Measurements from ENCODE around the gene SINHCAF.
"Not testable (repeated sequence)": the region's sequence is repeated elsewhere in the genome, so short reads cannot be mapped to it uniquely, and the experiment has no call there.

Gene SINHCAF

DNA sequence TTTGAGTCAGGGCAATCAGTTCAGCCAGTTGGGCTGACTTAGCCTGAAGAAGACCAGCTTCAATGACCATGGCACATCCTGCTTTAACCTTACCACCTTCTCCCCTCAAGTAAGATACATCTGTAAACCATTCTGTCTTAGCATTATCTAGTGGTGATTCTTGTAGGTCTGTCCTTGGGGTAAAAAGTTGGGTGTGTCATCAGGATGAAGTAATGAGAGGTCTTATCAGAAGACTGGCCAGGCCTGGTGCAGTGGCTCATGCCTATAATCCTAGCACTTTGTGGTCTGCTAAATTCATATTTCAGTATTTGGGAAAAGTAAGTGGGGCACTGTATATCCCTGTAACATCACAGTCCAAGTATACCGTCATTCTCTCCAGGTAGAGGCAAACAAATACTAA is 19.1 kb downstream of the SINHCAF start:
- no peak for DNase-seq

DNA sequence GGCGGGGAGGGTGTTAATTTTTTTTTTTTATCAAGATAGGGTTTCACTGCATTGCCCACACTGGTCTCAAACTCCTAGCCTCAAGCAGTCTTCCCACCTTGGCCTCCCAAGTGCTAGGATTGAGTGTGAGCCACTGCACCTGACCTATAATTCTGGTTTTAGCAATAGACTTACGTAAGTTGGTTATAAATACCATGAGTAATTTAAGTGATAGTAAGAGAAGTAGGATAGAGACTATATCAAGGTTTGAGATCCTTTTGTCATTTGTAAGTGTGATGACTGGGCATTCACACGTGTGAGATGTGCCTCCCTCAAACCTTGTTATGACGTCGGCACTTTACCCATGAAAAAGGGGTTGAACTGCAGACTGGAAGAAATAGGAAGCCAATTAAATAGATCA is 22.5 kb downstream of the SINHCAF start:
- DNase-seq, result no peak

DNA sequence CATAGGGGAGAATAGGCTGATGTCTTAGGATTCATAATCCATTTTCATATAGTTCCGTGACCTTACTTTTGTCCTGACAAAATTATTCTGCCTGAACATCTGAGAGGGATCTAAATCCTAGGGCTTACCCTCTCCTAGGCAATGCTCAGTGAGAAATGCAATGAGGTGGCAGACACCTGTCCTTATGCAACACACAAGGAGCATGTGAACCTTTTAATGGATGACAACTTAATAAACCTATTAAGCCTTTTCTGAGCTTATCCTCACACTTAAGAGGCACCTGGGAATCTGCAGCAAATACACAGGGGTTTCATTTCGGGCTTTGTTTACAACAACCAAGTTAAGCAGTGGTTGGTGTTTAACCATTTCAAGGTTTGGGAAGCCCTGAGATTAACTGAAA is 24.6 kb downstream of the SINHCAF start:
- DNase-seq, result no peak

DNA sequence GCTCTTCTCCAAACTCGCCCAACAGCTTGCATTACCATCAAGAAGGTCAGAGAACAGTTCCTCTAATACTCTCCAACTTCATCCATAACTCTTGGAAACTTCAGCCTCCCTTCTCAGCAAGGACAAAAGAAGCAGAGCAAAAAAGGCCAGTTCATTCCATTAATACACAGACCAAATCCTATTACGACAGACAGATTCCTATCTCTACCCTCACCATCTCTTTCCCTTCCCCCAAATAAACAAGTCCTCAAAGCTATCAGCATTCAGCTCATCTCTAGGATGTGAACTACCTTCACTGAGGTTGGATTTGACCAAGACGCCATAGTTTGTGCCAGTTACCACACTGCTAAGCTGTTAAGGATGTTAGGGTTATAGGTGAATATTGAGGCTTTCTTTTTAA is 25.2 kb downstream of the SINHCAF start:
- DNase-seq, result no peak

DNA sequence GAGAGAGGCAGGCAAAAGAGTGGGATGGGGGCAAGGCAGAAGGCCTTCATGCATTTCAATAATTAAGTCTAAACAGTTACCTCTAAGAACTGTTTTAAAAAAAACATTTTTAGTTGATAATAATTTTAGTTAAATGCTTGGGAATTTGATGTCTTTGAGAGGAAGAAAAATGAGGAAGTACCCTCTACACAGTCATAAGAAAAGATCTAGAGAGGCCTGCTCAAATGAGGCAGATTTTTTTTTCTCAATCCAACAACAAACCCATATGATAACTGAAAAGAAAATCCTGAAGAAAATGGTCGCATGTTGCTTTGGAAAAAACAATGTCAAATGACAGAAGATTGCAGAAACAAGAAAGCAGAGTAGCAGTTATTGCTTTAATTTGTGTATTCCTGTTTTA is 25.6 kb downstream of the SINHCAF start:
- DNase-seq, result no peak

DNA sequence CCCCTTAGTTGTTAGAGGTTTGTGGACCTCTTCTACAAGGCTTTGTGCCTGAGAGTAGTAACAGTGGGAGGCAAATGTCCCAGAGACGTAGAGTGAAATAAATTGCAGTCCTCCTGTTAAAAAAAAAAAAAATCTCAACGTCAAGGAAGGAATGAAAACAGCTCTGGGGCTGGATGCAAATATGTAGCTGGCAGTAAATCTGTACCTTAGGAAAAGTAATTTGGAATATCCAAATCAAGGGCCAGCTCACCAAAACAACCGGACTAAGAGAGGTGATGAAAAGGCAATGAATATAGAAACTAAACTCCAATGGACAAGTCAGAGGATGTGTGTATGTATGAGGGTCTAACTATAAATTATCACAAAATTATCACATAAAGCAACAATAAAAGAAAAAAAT is 27.0 kb downstream of the SINHCAF start:
- no peak for DNase-seq

DNA sequence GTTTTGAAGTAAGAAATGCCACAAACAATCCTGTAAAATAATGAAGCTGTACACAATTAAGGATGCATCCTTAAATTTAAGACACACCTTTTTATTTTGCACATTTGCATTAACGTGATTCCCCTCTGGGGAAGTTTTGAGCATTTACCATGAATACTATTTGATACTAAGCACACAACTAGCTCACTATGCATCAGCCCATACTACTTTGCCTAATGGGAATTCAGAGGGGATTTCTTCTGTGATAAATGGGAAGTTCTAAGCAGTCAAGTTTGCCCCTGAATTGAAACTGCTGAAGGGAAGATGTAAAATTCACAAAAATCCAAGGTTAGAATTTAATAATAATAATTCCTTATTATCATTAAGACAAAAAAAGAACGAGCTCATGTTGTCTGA is 27.4 kb downstream of the SINHCAF start:
- no peak for DNase-seq

DNA sequence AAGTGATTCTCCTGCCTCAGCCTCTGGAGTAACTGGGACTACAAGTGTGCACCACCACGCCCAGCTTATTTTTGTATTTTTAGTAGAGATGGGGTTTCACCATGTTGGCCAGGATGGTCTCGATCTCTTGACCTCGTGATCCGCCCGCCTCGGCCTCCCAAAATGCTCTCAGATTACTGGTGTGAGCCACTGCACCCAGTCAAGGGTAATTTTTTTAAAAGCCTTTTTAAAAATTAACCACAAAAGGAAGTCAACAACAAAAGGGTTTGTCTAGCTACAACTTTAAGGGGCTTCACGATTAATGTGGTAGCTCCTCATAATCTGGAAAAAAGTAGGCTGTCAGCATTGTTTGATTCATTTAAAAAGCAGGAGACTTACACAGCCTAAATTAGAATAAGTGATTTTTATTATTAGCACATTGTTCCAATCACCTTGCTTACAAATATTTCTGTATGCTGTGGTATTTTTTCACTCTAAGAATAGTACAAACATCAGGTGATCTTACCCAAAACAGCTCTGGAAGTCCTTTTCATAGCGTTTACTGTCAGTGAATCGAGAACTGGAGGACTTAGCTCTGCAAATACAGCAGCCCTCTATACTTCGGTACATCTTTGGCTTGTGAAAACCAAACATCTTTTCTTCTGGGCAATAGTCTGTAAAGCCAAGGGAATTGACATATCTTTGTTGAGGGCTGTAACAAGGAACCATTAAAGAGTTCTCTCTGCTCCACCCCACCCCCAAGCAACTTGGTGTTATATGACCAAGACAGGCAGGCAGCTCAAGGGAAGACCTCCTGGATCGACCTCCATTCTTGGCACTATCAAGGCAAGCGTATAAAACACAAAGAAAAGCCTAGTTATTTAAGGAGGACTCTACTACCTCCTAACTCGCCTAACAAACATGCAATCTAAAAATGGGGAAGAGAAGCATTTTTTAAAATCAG is 28.1 kb downstream of the SINHCAF start:
- DNase-seq, result no peak

DNA sequence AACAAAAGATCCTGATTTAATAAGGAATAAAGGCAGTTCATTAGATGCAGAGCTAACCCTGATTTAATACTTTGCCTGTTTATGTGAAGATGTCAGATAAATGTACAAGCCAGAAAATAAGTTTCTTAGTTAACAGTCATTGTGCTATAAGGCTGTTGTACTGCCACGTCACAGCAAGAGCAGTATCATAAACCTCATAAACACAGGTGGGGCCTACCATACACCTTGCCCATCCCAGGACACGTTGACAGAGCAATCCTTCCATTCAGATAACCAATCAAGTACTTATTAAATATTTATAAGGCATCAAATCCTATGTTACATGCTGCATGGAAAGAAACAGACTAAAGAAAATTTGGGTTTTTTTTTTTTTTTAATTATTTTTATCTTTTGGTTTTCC is 36.5 kb downstream of the SINHCAF start:
- no peak for DNase-seq

DNA sequence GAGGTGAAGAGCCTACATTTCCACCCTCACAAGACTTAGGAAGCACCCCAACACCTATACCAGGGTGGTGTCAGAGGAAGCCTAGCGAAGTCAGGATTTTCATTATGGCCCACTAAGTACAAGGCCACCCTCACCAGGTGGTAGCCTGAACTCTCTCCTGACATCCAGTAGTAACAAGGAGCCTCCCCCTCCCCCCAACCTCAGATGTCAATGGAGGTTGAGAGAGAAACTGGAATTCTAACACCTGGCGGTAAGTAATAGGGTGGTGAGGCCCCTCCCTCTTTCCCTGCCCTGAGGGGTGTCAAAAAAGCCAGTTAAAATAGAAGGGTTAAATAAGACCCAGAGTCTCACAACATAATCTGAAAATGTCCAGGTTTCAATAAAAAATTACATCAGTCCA is 37.6 kb downstream of the SINHCAF start:
- no peak for DNase-seq

DNA sequence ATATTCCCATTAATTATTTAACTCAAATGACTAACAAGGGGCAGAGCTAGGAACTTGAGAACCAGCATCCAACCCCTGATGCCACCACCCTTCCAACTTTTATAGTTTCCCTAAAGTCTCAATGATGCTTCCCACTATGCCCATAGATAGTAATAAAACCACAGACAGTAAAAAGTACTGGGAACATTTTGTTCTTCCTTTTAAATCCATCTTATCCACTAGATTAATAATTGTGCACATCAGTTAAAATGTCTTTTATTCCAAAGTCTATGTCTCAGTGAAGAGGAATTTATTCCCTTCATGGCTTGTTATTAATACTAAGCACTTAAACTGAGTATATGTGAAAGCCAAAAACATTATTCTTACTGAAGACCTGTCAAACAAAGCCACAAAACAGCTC is 45.8 kb downstream of the SINHCAF start:
- no peak for DNase-seq

DNA sequence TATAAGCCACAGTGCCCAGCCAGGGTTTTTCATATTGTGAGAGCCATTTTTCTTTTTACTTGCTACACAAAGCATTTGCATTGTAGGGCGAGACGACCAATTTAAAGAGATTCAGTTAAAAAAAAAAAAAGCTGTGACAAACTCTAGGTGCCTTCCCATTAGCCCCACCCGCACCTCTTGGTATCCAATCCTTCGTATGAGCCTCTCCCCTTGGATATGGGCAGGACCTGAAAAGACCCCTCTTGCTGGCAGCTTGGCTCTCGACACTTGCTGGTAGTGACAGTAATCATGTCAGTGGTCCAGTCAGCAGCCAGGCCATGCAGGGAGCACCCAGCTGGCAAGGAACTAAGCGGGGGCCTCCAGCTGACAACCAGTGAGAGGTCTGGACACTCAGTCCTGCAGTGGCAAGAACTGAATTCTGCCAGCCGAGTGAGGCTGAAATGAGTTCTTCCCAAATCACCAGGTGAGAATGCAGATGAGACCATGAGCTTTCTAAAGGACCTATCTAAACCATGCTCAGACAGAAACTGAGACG is 46.5 kb downstream of the SINHCAF start:
- DNase-seq, result no peak

DNA sequence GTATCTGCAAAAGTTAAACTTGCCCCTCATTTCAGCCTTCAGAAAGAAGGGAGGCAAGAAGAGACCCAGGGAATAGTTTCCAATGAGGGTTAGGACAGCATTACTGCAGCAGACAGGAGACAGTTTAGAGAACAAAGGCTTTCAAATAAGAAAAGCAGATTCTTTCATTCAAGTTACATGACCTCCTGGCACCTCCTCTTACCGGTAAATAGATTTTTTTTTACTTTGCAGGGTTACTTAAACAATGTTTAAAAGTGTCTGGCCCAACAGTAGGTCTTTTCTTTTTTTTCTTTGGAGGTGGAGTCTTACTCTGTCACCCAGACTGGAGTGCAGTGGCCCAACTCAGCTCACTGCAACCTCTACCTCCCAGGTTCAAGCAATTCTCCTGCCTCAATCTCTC is 47.1 kb downstream of the SINHCAF start:
- DNase-seq, result no peak

DNA sequence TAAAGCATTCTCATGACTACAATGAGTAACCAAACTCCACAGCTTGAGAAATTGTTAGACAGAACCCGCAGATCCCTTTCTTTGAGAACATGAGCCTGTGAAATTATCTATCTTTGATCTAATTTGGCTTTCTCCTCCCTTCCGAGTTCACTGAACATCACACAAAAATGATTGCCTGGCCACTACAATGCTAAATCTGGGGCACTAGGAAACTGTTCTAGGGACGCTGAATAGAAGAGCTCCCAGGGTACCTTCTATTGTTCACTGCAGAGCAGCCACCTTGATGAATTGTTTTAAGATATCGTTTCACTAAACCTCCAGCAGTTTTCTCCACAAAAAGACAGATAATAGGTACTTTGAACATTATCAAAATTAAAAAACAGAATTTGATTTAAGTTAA is 47.5 kb downstream of the SINHCAF start:
- no peak for DNase-seq

DNA sequence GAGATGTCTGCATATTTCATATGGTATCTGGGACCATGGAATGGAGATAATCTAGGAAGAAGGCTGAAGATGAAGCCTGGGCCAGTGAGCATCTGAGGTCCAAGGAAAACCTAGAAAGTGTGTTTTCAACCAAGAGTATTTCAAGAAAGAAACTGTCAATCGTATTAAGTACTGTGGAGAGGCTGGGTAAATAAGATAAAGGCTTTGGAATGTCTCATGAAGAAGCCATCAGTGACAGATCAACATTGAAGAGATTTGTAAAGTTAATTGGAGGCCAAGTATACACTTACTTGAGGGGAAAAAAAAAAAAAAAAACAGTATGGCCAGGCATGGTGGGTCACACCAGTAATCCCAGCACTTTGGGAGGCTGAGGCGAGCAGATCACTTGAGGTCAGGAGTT is 48.9 kb downstream of the SINHCAF start:
- no peak for DNase-seq

DNA sequence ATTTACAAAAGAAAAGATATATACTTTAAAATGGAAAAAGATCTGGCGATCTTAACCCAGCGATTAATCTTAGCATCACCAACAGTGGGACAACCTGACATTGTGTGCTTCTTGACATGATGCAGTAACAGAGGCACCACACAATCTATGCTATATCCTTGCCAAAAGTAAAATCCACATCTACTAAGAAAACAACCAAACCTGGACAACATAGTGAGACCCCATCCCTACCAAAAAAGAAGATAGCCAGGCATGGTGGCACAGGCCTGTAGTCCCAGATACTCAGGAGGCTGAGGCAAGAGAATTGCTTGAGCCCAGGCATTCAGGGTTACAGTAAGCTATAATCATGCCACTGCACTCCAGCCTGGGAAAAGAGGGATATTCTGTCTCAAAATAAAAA is 50.5 kb downstream of the SINHCAF start:
- no peak for DNase-seq

DNA sequence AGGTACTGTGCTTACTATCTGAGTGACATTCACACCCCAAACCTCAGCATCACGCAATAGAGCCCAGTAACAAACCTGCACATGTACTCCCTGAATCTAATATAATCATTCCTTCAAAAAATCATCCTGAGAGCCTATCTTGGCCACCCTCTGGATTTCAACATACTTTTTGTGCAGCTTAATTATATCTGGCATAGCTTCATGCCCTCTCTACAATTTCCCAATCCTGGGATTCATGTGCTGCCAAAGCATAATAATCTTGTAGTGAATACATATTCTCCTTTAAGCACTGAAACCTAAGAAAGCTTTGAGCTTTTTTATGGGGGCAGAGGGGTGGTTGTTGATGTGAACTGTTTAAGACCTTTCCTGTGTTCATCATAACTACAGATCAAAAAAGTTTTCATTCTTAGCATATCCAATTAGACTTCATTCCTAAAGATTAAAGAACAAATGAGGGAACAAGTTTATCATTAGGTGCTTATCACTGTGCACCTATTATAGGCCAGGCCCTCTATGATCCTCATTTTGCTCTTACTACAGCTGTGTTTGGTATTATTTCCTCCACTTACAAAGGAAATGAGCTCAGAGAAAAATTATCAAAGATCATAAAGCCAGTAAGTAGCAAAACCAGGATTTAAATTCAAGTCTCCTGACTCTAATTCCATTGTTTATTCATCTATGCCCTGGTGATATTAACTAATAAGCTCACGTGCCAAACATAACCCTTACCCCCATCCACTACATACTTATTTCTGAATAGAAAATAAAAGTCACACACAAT is 51.2 kb downstream of the SINHCAF start:
- DNase-seq, result no peak

DNA sequence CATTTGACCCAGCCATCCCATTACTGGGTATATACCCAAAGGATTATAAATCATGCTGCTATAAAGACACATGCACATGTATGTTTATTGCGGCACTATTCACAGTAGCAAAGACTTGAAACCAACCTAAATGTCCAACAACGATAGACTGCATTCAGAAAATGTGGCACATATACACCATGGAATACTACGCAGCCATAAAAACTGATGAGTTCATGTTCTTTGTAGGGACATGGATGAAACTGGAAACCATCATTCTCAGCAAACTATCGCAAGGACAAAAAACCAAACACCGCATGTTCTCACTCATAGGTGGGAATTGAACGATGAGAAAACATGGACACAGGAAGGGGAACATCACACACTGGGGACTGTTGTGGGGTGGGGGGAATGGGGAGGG is 52.2 kb downstream of the SINHCAF start:
- DNase-seq, result not testable (repeated sequence)

DNA sequence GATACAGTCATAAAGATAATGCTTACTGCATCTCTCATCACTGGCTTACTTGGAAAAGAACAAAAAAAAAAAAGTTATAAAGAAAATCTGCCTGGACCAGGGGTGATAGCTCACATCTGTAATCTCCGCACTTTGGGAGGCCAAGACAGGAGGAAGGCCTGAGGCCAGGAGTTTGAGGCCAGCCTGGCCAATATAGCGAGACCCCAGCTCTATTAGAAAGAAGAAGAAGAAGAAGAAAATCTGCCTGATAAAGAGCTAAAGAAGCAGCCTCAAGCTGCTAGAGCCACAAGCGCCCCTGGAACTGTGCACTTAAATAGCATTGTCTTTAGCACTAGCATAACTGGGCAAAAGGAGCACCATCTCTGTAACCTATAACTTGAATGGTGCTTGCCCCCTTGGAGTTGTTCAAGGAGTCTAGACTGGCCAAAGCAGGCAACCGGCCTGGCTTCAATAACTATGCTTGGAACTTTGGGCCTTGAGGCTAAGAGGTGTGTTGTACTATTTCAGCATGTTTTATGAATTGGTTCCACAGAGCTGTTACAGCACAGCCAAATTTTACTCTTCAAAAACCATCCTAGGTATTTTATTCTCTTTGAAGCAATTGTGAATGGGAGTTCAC is 53.2 kb downstream of the SINHCAF start:
- DNase-seq, result no peak

DNA sequence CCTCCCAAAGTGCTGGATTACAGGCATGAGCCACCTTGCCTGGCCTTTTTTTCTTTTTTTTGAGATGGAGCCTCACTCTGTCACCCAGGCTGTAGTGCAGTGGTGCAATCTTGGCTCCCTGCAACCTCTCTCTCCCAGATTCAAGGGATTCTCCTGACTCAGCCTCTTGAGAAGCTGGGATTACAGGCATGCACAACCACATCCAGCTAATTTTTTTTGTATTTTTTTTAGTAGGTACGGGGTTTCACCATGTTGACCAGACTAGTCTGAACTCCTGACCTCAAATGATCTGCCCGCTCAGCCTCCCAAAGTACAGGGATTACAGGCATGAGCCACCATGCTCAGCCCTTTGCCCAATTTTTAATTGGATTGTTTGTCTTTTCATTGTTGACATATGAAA is 58.0 kb downstream of the SINHCAF start:
- no peak for DNase-seq

DNA sequence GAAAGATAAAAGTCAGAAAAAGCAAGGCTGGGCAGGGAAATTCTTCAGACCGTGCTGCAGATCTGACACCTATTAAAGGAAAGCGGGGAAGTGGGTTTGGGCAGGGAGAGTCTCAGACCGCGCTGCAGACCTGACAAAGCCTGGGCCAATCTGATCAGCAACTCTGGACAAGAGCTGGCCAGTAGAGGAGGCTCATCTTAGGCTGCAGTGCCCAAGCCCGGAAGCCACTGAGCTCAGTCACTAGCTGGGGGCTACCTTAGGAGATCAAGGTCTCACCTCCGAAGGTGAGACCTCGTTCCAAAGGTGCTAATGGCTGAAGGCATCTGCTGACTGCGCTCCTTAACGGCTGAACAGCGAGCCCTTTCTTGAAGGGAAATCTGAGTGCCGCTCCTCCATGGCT is 60.2 kb downstream of the SINHCAF start:
- DNase-seq, result no peak

DNA sequence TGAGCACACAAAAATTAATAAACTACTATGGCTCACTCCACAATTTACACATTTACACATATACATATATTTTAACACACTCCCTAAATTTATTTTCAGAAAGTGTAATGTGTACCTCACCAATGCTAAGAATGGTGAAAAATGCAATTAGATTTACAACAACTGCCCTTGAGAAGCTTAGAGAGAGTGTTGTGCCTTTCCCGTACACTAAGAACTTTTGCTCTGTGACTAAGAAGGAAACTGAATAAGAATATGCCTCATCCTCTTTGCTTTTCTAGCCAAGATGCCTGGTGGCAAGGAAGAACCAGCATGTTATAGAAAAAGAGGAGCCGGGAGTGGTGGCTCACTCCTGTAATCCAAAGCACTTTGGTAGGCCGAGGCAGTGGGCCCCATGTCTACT is 62.3 kb downstream of the SINHCAF start:
- no peak for DNase-seq

DNA sequence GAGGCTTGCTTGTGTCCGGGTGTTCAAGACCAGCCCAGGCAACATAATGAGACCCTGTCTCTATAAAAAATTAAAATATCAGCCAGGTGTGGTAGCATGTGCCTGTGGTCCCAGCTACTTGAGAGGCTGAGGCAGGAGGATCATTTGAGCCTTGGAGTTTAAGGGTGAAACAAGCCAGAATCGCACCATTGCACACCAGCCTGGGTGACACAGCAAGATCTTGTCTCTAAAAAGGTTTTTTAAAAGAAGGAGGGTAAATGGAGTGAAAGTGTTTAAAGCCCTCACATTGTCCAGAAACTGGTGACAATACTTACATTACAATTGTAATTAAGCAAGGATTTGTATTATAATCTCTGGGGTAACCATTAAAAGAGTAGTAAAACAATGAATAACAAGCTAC is 64.2 kb downstream of the SINHCAF start:
- no peak for DNase-seq

DNA sequence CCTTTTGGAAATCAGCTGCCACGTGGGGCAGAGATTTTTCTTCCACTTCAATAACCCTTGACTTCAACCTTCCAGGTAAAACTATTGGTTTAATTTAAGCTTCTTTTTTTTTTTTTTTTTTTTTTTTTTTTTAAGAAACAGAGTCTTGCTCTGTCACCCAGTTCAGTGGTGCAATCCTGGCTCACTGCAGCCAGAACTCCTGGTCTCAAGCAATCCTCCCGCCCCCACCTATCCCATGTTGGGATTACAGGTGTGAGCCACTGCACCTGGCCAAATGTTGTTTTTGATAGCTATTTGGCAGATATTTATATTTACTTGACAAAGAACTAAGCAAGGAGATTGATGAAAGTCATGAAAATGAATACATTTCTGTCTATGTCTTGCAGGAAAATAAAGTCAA is 65.1 kb downstream of the SINHCAF start:
- DNase-seq, result no peak
